Iris pigment epithelial cell (primary cell): Measurements from ENCODE around the gene ZNF638.

Source experiments
- DNase-seq: peaks from one replicate; pipeline ENCODE4 v3.0.0-alpha.2; 2011; ENCODE audit warnings: low read depth

Gene ZNF638

GRCh38 chr2:71473346-71474031, 141.9 kb downstream of the ZNF638 start:
- DNase-seq = no peak

- DNase-seq = no peak
Observed at GRCh38 chr2:71474116-71474743, 142.6 kb downstream of the ZNF638 start.

- no peak for DNase-seq
Observed at GRCh38 chr2:71474744-71475397, 143.3 kb downstream of the ZNF638 start.

GRCh38 chr2:71476495-71476894, 144.9 kb downstream of the ZNF638 start:
- no peak for DNase-seq

- DNase-seq = no peak
Observed at GRCh38 chr2:71477231-71477691, 145.7 kb downstream of the ZNF638 start.

GRCh38 chr2:71478806-71479205, 147.2 kb downstream of the ZNF638 start:
- no peak for DNase-seq

- no peak for DNase-seq
Observed at GRCh38 chr2:71479261-71479660, 147.7 kb downstream of the ZNF638 start.

GRCh38 chr2:71481111-71481510, 149.5 kb downstream of the ZNF638 start:
- no peak for DNase-seq

- no peak for DNase-seq
Observed at GRCh38 chr2:71482055-71482454, 150.5 kb downstream of the ZNF638 start.

GRCh38 chr2:71483246-71483645, 151.7 kb downstream of the ZNF638 start:
- no peak for DNase-seq

GRCh38 chr2:71484354-71484753, 152.8 kb downstream of the ZNF638 start:
- DNase-seq = no peak
